ENCODE measurements around the gene NHS.

- TF ChIP-seq CTCF (IDR thresholded peaks at IDR 0.05), result no peak
- TF ChIP-seq POLR2A (IDR thresholded peaks at IDR 0.05), result no peak
Measured at GRCh38 chrX:17403189-17403691, 28.2 kb downstream of the NHS start.
